Gastrocnemius medialis (tissue), 4 donors: Measurements from ENCODE around the gene PLA2G6.

Experiments
- CTCF ChIP-seq, 5 experiments: fragments of 450-650 bp in 3 of 5; fragments of 200-600 bp in 2 of 5; sonication (generic) in 2 of 5; IDR thresholded peaks in 4 of 5; conservative IDR thresholded peaks in 1 of 5; 1 replicate in 4 of 5; 2 replicates in 1 of 5; pipeline ENCODE4 v1.5.1; 2016 to 2019; ENCODE audit warnings: antibody characterized with exemption in 5 of 5, mild to moderate bottlenecking in 3 of 5, moderate library complexity in 3 of 5
- POLR2A ChIP-seq, 2 donors: fragments of 450-650 bp; IDR thresholded peaks; one replicate each; pipeline ENCODE4 v1.6.1; 2017; ENCODE audit warnings: antibody characterized with exemption in 2 of 2, mild to moderate bottlenecking in 2 of 2, moderate library complexity in 2 of 2

GRCh38 chr22:38230916-38231315 lies 49.3 kb upstream of the PLA2G6 start:
- TF ChIP-seq CTCF (IDR thresholded peaks at IDR 0.05 in 4 of 5, conservative IDR thresholded peaks at IDR 0.05 in 1 of 5) (no peak), POLR2A (IDR thresholded peaks at IDR 0.05) (no peak)
